Muscle layer of duodenum (tissue), 2 donors: ENCODE results near the gene SDR42E1.
A peak's percentile ranks its signal among the peaks of the same experiment; 100 is the strongest.
"Not testable (repeated sequence)": the region's sequence is repeated elsewhere in the genome, so short reads cannot be mapped to it uniquely, and the experiment has no call there.

Experiments
- H3K27ac ChIP-seq: one replicate; pipeline ENCODE4 v1.7.0; 2013; ENCODE audit warnings: mild to moderate bottlenecking, low read length
- H3K27me3 ChIP-seq: one replicate; pipeline ENCODE4 v1.7.0; 2013; ENCODE audit warnings: low read depth, mild to moderate bottlenecking, control low read depth, low read length
- H3K36me3 ChIP-seq, 2 donors: one replicate each; pipeline ENCODE4 v1.7.0; 2013; ENCODE audit warnings: low read length in 2 of 2, control low read depth in 1 of 2, mild to moderate bottlenecking in 1 of 2; ENCODE audit not compliant: insufficient read depth in 2 of 2, control insufficient read depth in 1 of 2
- H3K4me1 ChIP-seq, 2 donors: one replicate each; pipeline ENCODE4 v1.7.0; 2013; ENCODE audit warnings: low read length in 2 of 2, mild to moderate bottlenecking in 2 of 2, control low read depth in 1 of 2, moderate library complexity in 1 of 2; ENCODE audit not compliant: insufficient read depth in 2 of 2, control insufficient read depth in 1 of 2
- H3K4me3 ChIP-seq, 2 donors: one replicate each; pipeline ENCODE4 v1.7.0; 2013; ENCODE audit warnings: low read length in 2 of 2, low read depth in 1 of 2, mild to moderate bottlenecking in 1 of 2
- H3K9me3 ChIP-seq, 2 donors: one replicate each; pipeline ENCODE4 v1.7.0; 2013; ENCODE audit warnings: low read length in 2 of 2, control low read depth in 1 of 2, mild to moderate bottlenecking in 1 of 2; ENCODE audit not compliant: control insufficient read depth in 1 of 2
- donor health status: healthy.

The SDR42E1 gene

GRCh38 chr16:81997738-81998137, 13.5 kb downstream of the SDR42E1 start:
- Histone ChIP-seq H3K27ac (peak overlapping the region; percentile 66), H3K27me3 (no peaks in the 10 kb centered on the region), H3K36me3 (peaks cover 0 to 6% of the 10 kb centered on the region in 2 donors), H3K9me3 (no peaks in the 10 kb centered on the region), H3K4me1 (peaks cover 16 to 17% of the 10 kb centered on the region in 2 donors), H3K4me3 (no peak overlapping the region)

GRCh38 chr16:81996664-81997509, 14.4 kb downstream of the SDR42E1 start:
- Histone ChIP-seq H3K4me3 (no peak overlapping the region), H3K27me3 (no peaks in the 10 kb centered on the region), H3K4me1 (peaks cover 16 to 17% of the 10 kb centered on the region in 2 donors), H3K36me3 (peaks cover 0 to 6% of the 10 kb centered on the region in 2 donors), H3K9me3 (no peaks in the 10 kb centered on the region), H3K27ac (peak overlapping the region; percentile 66)

GRCh38 chr16:81995651-81996050, 15.6 kb downstream of the SDR42E1 start:
- peaks cover 16 to 17% of the 10 kb centered on the region in 2 donors for H3K4me1 ChIP-seq
- no peak overlapping the region for H3K4me3 ChIP-seq
- H3K27ac ChIP-seq = no peak overlapping the region
- H3K27me3 ChIP-seq = no peaks in the 10 kb centered on the region
- no peaks in the 10 kb centered on the region for H3K9me3 ChIP-seq
- peaks cover 0 to 6% of the 10 kb centered on the region in 2 donors for H3K36me3 ChIP-seq

- Histone ChIP-seq H3K27me3 (no peaks in the 10 kb centered on the region), H3K4me1 (peaks cover 16 to 17% of the 10 kb centered on the region in 2 donors), H3K36me3 (peaks cover 0 to 6% of the 10 kb centered on the region in 2 donors), H3K27ac (no peak overlapping the region), H3K9me3 (no peaks in the 10 kb centered on the region), H3K4me3 (no peak overlapping the region)
These were observed 16.8 kb downstream of the SDR42E1 start for GRCh38 chr16:81994485-81994884.

- Histone ChIP-seq H3K4me3 (no peak overlapping the region), H3K27ac (no peak overlapping the region), H3K4me1 (peaks cover 10 to 12% of the 10 kb centered on the region in 2 donors), H3K9me3 (no peaks in the 10 kb centered on the region), H3K36me3 (no peaks in the 10 kb centered on the region), H3K27me3 (no peaks in the 10 kb centered on the region)
These were observed 18.4 kb downstream of the SDR42E1 start for GRCh38 chr16:81992859-81993258.

- Histone ChIP-seq H3K27ac (no peak overlapping the region), H3K9me3 (no peaks in the 10 kb centered on the region), H3K27me3 (no peaks in the 10 kb centered on the region), H3K4me3 (no peak overlapping the region), H3K4me1 (no peaks in the 10 kb centered on the region), H3K36me3 (no peaks in the 10 kb centered on the region)
These were observed 23.6 kb downstream of the SDR42E1 start for GRCh38 chr16:81987706-81988105.

- Histone ChIP-seq H3K4me1 (no peaks in the 10 kb centered on the region), H3K27me3 (no peaks in the 10 kb centered on the region), H3K27ac (no peak overlapping the region), H3K9me3 (no peaks in the 10 kb centered on the region), H3K4me3 (no peak overlapping the region), H3K36me3 (no peaks in the 10 kb centered on the region)
These were observed 24.1 kb downstream of the SDR42E1 start for GRCh38 chr16:81987121-81987520.

- H3K4me1 ChIP-seq, H3K9me3 ChIP-seq, H3K36me3 ChIP-seq, H3K4me3 ChIP-seq, H3K27me3 ChIP-seq, H3K27ac ChIP-seq: not testable (repeated sequence)
These were observed 33.8 kb downstream of the SDR42E1 start for GRCh38 chr16:81977335-81977942.

- Histone ChIP-seq H3K27me3 (no peaks in the 10 kb centered on the region), H3K27ac (no peak overlapping the region), H3K9me3 (peaks cover 14 to 21% of the 10 kb centered on the region in 2 donors), H3K4me1 (no peaks in the 10 kb centered on the region), H3K36me3 (no peaks in the 10 kb centered on the region), H3K4me3 (no peak overlapping the region)
These were observed 35.6 kb downstream of the SDR42E1 start for GRCh38 chr16:81975637-81976036.

- peaks cover 15 to 21% of the 10 kb centered on the region in 2 donors for H3K9me3 ChIP-seq
- no peaks in the 10 kb centered on the region for H3K36me3 ChIP-seq
- H3K27me3 ChIP-seq = no peaks in the 10 kb centered on the region
- no peaks in the 10 kb centered on the region for H3K4me1 ChIP-seq
- H3K27ac ChIP-seq = no peak overlapping the region
- no peak overlapping the region for H3K4me3 ChIP-seq
These were observed 37.5 kb downstream of the SDR42E1 start for GRCh38 chr16:81973737-81974136.

- Histone ChIP-seq H3K27ac (no peak overlapping the region), H3K27me3 (no peaks in the 10 kb centered on the region), H3K4me3 (no peak overlapping the region), H3K36me3 (no peaks in the 10 kb centered on the region), H3K9me3 (peaks cover 15 to 21% of the 10 kb centered on the region in 2 donors), H3K4me1 (no peaks in the 10 kb centered on the region)
These were observed 39.4 kb downstream of the SDR42E1 start for GRCh38 chr16:81971853-81972252.
